H1 (cell line): ENCODE data around the gene SEMA3F. TPM values are rescaled to one million over a fixed set of nuclear protein-coding genes. Genes with fewer than 3 reads are reported as not detected.

Source experiments
- CTBP2 ChIP-seq: IDR thresholded peaks from 2 replicates; pipeline ENCODE4 v1.7.0; 2011; ENCODE audit warnings: borderline replicate concordance, mild to moderate bottlenecking, moderate library complexity, mixed read lengths, low read length; ENCODE audit not compliant: insufficient read depth, insufficient read length
- TEAD4 ChIP-seq: IDR thresholded peaks from 2 replicates; pipeline ENCODE4 v1.6.1; 2012; ENCODE audit warnings: low read depth, low read length, inconsistent platforms, mixed read lengths
- polyA plus RNA-seq, 7 experiments: library from polyadenylated mRNA; depleted of rRNA in 3 of 7; stranded (reverse) in 5 of 7; unstranded in 2 of 7; fragments of >200 nt in 5 of 7; fragments of 200-250 nt in 2 of 7; gene quantifications; 1 replicate in 5 of 7; 2 replicates in 1 of 7; 4 replicates in 1 of 7; pipeline versions ENCODE4 v1.2.1 to v1.2.3, GENCODE V29; 2011 to 2013; ENCODE audit warnings: missing spikeins in 2 of 7, mixed read lengths in 2 of 7
- total RNA-seq: library from RNA; stranded (reverse); fragmentation: NEBNext Ultra II Directional; extraction: Animal tissue kit (Norgen Biotek cat#: 25700); gene quantifications from 2 replicates; pipeline ENCODE4 v1.2.1, GENCODE V29; 2021

Gene SEMA3F
- total and polyA plus RNA-seq, 2 of the 8 experiments (the other 6 are each of a cell fraction or from before 2014, with no cell fraction given) = 20.3 to 37.0 TPM

GRCh38 chr3:50193746-50194127 is 38.6 kb downstream of the SEMA3F start (continued):
- TF ChIP-seq CTBP2 = no peak
- TF ChIP-seq TEAD4 = no peak
